Kidney (tissue), 14 donors: ENCODE results near the gene POLDIP3. TPM values are rescaled to one million over a fixed set of nuclear protein-coding genes. Genes with fewer than 3 reads are reported as not detected.

Experiments
- DNase-seq, 5 donors: peaks; one replicate each; pipeline ENCODE4 v3.0.0-alpha.2; 2013 to 2020
- FAIRE-seq: peaks from 2 replicates; lab custom pipeline; 2012; peaks lifted over from hg19 to GRCh38; lab: Jason Lieb, UNC
- H3K27ac ChIP-seq, 2 donors: one replicate each; pipeline ENCODE4 v1.7.0; 2013; ENCODE audit warnings: low read depth in 2 of 2, low read length in 2 of 2, inconsistent platforms in 1 of 2
- H3K27me3 ChIP-seq: one replicate; pipeline ENCODE4 v1.7.1; 2013; ENCODE audit warnings: low read length, inconsistent platforms; ENCODE audit not compliant: control insufficient read depth, insufficient read depth
- H3K36me3 ChIP-seq, 3 donors: one replicate each; pipeline versions ENCODE4 v1.7.0 to v1.7.1; 2013; ENCODE audit warnings: low read length in 3 of 3, control low read depth in 1 of 3, inconsistent platforms in 1 of 3; ENCODE audit not compliant: insufficient read depth in 3 of 3, control insufficient read depth in 2 of 3
- H3K4me1 ChIP-seq, 3 donors: one replicate each; pipeline versions ENCODE4 v1.7.0 to v1.7.1; 2013; ENCODE audit warnings: low read length in 3 of 3, inconsistent platforms in 1 of 3, low read depth in 1 of 3; ENCODE audit not compliant: control insufficient read depth in 2 of 3, insufficient read depth in 2 of 3
- H3K4me3 ChIP-seq, 3 donors: one replicate each; pipeline versions ENCODE4 v1.7.0 to v1.8.1; 2013; ENCODE audit warnings: low read length in 3 of 3, control low read depth in 1 of 3, inconsistent platforms in 1 of 3
- H3K9ac ChIP-seq, 3 donors: one replicate each; pipeline versions ENCODE4 v1.7.0 to v1.7.1; 2013; ENCODE audit warnings: low read length in 3 of 3, control low read depth in 1 of 3, inconsistent platforms in 1 of 3
- H3K9me3 ChIP-seq, 3 donors: one replicate each; pipeline versions ENCODE4 v1.7.0 to v1.7.1; 2013; ENCODE audit warnings: low read length in 3 of 3, control low read depth in 1 of 3, inconsistent platforms in 1 of 3; ENCODE audit not compliant: control insufficient read depth in 2 of 3, insufficient read depth in 1 of 3
- intact Hi-C: fragments of 100-400 bp; cut with DNase I; formaldehyde crosslinking; loops from one replicate; pipeline ENCODE4 v1.11.1; 2022
- polyA plus RNA-seq: library from polyadenylated mRNA; stranded (reverse); fragments of 350-450 nt; fragmentation: Illumina TruSeq; extraction: RNeasy Lipid Tissue Mini Kit (QIAGEN cat#74804); gene quantifications from one replicate; pipeline ENCODE4 v1.2.3, GENCODE V29; 2014; ENCODE audit warnings: low read depth, low replicate concordance; ENCODE audit not compliant: insufficient read depth
- total RNA-seq: library from RNA; stranded (reverse); fragmentation: NEBNext Ultra II Directional; extraction: Animal tissue kit (Norgen Biotek cat#: 25700); gene quantifications from one replicate; pipeline ENCODE4 v1.2.1, GENCODE V29; 2021
- TF ChIP-seq, protein P1 (sequence below): IDR thresholded peaks from 3 replicates; pipeline ENCODE4 v1.5.1; 2012; ENCODE audit warnings: mild to moderate bottlenecking, moderate library complexity, borderline replicate concordance; ENCODE audit not compliant: insufficient read depth; ENCODE audit errors: extremely low read depth
- donor health status: control.
- donor health status: control.
- donor health status: control.
- donor health status: control.
- donor health status: control.
- donor health status: DM: yes; HTN: yes; CAD: no.
- donor health status: Normal renal cell carcinoma (clear cell type).

The POLDIP3 gene
- total and polyA plus RNA-seq, 2 donors from 2014 or later: 44.1 to 67.9 TPM

- Histone ChIP-seq H3K27ac (peak overlapping the region; percentile 81 to 92), H3K4me1 (peaks cover 3 to 50% (median 45%) of the 10 kb centered on the region in 3 donors), H3K27me3 (no peaks in the 10 kb centered on the region), H3K4me3 (peak overlapping the region; percentile 66 to 100 (median 97)), H3K9ac (peak overlapping the region in 1 of 3 donors; percentile 98), H3K36me3 (no peaks in the 10 kb centered on the region), H3K9me3 (no peaks in the 10 kb centered on the region)
- intact Hi-C loops: no loop called here
- FAIRE-seq: no peak
- TF ChIP-seq, protein P1, sequence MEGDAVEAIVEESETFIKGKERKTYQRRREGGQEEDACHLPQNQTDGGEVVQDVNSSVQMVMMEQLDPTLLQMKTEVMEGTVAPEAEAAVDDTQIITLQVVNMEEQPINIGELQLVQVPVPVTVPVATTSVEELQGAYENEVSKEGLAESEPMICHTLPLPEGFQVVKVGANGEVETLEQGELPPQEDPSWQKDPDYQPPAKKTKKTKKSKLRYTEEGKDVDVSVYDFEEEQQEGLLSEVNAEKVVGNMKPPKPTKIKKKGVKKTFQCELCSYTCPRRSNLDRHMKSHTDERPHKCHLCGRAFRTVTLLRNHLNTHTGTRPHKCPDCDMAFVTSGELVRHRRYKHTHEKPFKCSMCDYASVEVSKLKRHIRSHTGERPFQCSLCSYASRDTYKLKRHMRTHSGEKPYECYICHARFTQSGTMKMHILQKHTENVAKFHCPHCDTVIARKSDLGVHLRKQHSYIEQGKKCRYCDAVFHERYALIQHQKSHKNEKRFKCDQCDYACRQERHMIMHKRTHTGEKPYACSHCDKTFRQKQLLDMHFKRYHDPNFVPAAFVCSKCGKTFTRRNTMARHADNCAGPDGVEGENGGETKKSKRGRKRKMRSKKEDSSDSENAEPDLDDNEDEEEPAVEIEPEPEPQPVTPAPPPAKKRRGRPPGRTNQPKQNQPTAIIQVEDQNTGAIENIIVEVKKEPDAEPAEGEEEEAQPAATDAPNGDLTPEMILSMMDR: no peak
- no peak for DNase-seq
Observed at GRCh38 chr22:42648017-42648367, 33.3 kb upstream of the POLDIP3 start.

- peaks cover 3 to 52% (median 49%) of the 10 kb centered on the region in 3 donors for H3K4me1 ChIP-seq
- no peaks in the 10 kb centered on the region for H3K36me3 ChIP-seq
- H3K4me3 ChIP-seq: peak overlapping the region in 2 of 3 donors; percentile 32 to 43
- TF ChIP-seq, protein P1: no peak
- H3K27me3 ChIP-seq: no peaks in the 10 kb centered on the region
- FAIRE-seq (no peak), DNase-seq (peak in 2 of 5 donors; percentile 30 to 89)
- H3K27ac ChIP-seq: peak overlapping the region; percentile 82 to 87
- intact Hi-C loops: no loop called here
- H3K9me3 ChIP-seq: no peaks in the 10 kb centered on the region
- peak overlapping the region in 2 of 3 donors; percentile 29 to 67 for H3K9ac ChIP-seq
Observed at GRCh38 chr22:42646569-42647525, 32.2 kb upstream of the POLDIP3 start.

DNA sequence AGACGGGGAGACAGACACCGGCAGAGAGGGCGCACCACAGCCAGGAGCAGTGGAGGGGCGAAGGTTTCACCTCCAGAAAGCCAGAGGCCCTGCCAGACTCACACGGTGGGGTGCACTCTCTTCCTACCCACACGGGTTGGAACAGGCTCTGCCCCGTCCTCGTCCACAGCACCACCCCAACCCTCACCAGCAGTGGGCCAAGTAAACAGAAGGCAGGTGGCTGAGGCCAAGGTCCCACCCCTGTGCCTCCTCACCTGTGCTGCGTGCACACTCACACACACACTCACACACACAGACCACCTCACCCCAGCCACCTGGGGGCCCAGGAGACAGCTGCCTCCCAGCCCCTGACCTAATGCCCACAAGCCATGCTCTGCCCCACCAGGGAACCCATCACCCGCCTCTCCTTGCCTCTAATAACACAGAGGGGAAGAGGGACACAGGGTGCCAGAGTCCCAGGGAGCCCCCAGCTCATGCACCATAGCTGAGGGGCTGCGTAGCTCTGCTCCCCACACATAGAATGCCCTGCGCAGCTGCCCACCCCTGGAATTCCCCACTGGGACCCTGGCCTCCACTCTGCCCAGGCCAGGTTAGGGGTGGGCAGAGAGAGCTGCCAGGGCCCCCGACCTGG lies 31.4 kb upstream of the POLDIP3 start:
- DNase-seq (no peak), FAIRE-seq (no peak)
- no peaks in the 10 kb centered on the region for H3K36me3 ChIP-seq
- H3K9me3 ChIP-seq: no peaks in the 10 kb centered on the region
- H3K27ac ChIP-seq: peak overlapping the region; percentile 82 to 87
- H3K9ac ChIP-seq: peak overlapping the region in 2 of 3 donors; percentile 4 to 67
- intact Hi-C loops: no loop called here
- TF ChIP-seq, protein P1: no peak
- peaks cover 3 to 52% (median 49%) of the 10 kb centered on the region in 3 donors for H3K4me1 ChIP-seq
- peak overlapping the region in 1 of 3 donors; percentile 43 for H3K4me3 ChIP-seq
- no peaks in the 10 kb centered on the region for H3K27me3 ChIP-seq
